Thoracic aorta (tissue), 2 donors: ENCODE results near the gene DCBLD1. TPM values are rescaled to one million over a fixed set of nuclear protein-coding genes. Genes with fewer than 3 reads are reported as not detected.

Experiments used
- ATAC-seq: fragments of 150-250 bp; one replicate; pipeline ENCODE4 v1.8.0; 2017; ENCODE audit warnings: low read depth; ENCODE audit not compliant: insufficient number of reproducible peaks, low FRiP score
- DNase-seq: peaks from one replicate; pipeline ENCODE4 v3.0.0-alpha.2; 2020; ENCODE audit warnings: low spot score
- H3K27ac ChIP-seq, 2 donors: fragments of 200-600 bp; sonication (generic); 1 replicate in 1 of 2; 2 replicates in 1 of 2; pipeline ENCODE4 v1.5.1; 2016; ENCODE audit warnings: mild to moderate bottlenecking in 2 of 2, moderate library complexity in 2 of 2
- H3K27me3 ChIP-seq: fragments of 200-600 bp; sonication (generic); replicated peaks from 2 replicates; pipeline ENCODE4 v1.6.0; 2016; ENCODE audit warnings: mild to moderate bottlenecking; ENCODE audit not compliant: insufficient read depth
- H3K36me3 ChIP-seq: fragments of 200-600 bp; sonication (generic); one replicate; pipeline ENCODE4 v1.5.1; 2016
- H3K4me1 ChIP-seq, 2 donors: fragments of 200-600 bp; sonication (generic); 1 replicate in 1 of 2; 2 replicates in 1 of 2; pipeline versions ENCODE4 v1.5.1 to v1.6.0; 2016; ENCODE audit warnings: low read depth in 2 of 2, mild to moderate bottlenecking in 1 of 2; ENCODE audit not compliant: control insufficient read depth in 1 of 2
- H3K4me3 ChIP-seq: fragments of 200-600 bp; sonication (generic); 2 replicates; pipeline ENCODE4 v1.5.1; 2016; ENCODE audit warnings: mild to moderate bottlenecking
- H3K9me3 ChIP-seq: fragments of 200-600 bp; sonication (generic); 2 replicates; pipeline ENCODE4 v1.5.1; 2016
- CTCF ChIP-seq: fragments of 200-600 bp; sonication (generic); IDR thresholded peaks from one replicate; pipeline ENCODE4 v1.5.1; 2019; ENCODE audit warnings: antibody characterized with exemption
- total RNA-seq, 2 donors: library from RNA; depleted of rRNA; stranded (reverse); fragments of >200 nt; gene quantifications; one replicate each; pipeline versions ENCODE4 v1.1.0 to v1.2.3, GENCODE V29; 2016

DCBLD1 gene
- total RNA-seq, 2 donors from 2014 or later = 6.4 to 33.2 TPM

- DNase-seq = no peak
- no peak for TF ChIP-seq CTCF
- H3K27ac ChIP-seq = no peak overlapping the region
- ATAC-seq = no peak
- H3K4me1 ChIP-seq = no peaks in the 10 kb centered on the region
- H3K4me3 ChIP-seq = no peak overlapping the region
- no peaks in the 10 kb centered on the region for H3K36me3 ChIP-seq
- H3K27me3 ChIP-seq = no peaks in the 10 kb centered on the region
- H3K9me3 ChIP-seq = no peaks in the 10 kb centered on the region
These were observed 26.2 kb upstream of the DCBLD1 start for GRCh38 chr6:117456250-117456649.

- ATAC-seq = no peak
These were observed 25.5 kb upstream of the DCBLD1 start for GRCh38 chr6:117456998-117457397.

GRCh38 chr6:117459204-117459944, 23.1 kb upstream of the DCBLD1 start:
- Histone ChIP-seq H3K36me3 (no peaks in the 10 kb centered on the region), H3K9me3 (no peaks in the 10 kb centered on the region), H3K4me1 (no peaks in the 10 kb centered on the region), H3K27me3 (no peaks in the 10 kb centered on the region), H3K4me3 (no peak overlapping the region), H3K27ac (no peak overlapping the region)
- no peak for ATAC-seq
- no peak for DNase-seq
- TF ChIP-seq CTCF = no peak

More at GRCh38 chr6:117456998-117457397, 25.5 kb upstream of the DCBLD1 start:
- Histone ChIP-seq H3K27ac (no peak overlapping the region), H3K4me3 (no peak overlapping the region), H3K9me3 (no peaks in the 10 kb centered on the region), H3K4me1 (no peaks in the 10 kb centered on the region), H3K27me3 (no peaks in the 10 kb centered on the region), H3K36me3 (no peaks in the 10 kb centered on the region)
- no peak for TF ChIP-seq CTCF
- DNase-seq = no peak

GRCh38 chr6:117463762-117464665, 18.5 kb upstream of the DCBLD1 start:
- ATAC-seq (no peak), DNase-seq (no peak)
- Histone ChIP-seq H3K27ac (no peak overlapping the region), H3K4me1 (no peaks in the 10 kb centered on the region), H3K4me3 (no peak overlapping the region), H3K9me3 (no peaks in the 10 kb centered on the region), H3K36me3 (no peaks in the 10 kb centered on the region), H3K27me3 (no peaks in the 10 kb centered on the region)
- no peak for TF ChIP-seq CTCF

GRCh38 chr6:117464700-117465099, 17.8 kb upstream of the DCBLD1 start:
- TF ChIP-seq CTCF = no peak

More at GRCh38 chr6:117464700-117465099, 17.8 kb upstream of the DCBLD1 start:
- Histone ChIP-seq H3K27me3 (no peaks in the 10 kb centered on the region), H3K27ac (no peak overlapping the region), H3K4me1 (no peaks in the 10 kb centered on the region), H3K9me3 (no peaks in the 10 kb centered on the region), H3K36me3 (no peaks in the 10 kb centered on the region), H3K4me3 (no peak overlapping the region)
- DNase-seq (no peak), ATAC-seq (no peak)
